ENCODE results near the gene GRAMD4.

Gene GRAMD4

DNA sequence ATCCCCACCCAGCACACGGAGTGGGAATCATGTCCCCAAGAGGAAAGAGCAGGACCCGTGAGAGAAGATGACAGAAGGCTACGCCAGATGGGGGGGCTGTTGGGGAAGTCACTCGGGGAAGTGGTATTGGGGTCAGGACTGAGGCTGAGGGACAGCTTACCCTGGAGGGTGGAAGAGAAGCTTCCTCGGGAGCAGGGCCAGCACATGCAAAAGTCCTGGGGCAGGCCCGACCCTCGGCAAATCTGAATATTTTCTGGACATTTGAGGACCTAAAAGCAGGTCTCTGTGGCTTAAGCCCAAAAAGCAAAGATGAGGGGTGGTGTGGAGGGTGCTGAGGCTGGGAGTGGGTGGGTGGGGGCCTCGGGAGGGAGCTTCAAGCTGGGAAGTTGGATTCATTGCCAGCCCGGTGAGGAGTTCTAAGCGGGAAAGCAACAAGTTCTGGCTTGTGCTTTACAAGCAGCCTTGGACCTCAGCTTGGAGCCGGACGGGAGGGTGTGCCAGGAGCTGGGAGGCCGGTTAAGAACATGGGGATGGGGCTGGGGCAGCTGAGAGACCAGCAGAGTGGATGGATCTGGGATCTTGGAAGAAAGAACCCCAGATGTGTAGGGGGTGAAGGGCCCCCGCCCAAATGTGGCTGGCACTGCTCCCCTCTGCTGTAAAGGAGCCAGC is 34.9 kb downstream of the GRAMD4 start:
- Mint-ChIP-seq H3K4me3 (no peak overlapping the region), H3K27ac (no peak overlapping the region), H3K4me1 (ENCODE audit: low read depth) (peaks cover 23% of the 10 kb centered on the region), H3K36me3 (ENCODE audit: low read depth) (peaks cover 6% of the 10 kb centered on the region), H3K9me3 (no peaks in the 10 kb centered on the region), H3K27me3 (ENCODE audit: low read depth) (no peaks in the 10 kb centered on the region)

DNA sequence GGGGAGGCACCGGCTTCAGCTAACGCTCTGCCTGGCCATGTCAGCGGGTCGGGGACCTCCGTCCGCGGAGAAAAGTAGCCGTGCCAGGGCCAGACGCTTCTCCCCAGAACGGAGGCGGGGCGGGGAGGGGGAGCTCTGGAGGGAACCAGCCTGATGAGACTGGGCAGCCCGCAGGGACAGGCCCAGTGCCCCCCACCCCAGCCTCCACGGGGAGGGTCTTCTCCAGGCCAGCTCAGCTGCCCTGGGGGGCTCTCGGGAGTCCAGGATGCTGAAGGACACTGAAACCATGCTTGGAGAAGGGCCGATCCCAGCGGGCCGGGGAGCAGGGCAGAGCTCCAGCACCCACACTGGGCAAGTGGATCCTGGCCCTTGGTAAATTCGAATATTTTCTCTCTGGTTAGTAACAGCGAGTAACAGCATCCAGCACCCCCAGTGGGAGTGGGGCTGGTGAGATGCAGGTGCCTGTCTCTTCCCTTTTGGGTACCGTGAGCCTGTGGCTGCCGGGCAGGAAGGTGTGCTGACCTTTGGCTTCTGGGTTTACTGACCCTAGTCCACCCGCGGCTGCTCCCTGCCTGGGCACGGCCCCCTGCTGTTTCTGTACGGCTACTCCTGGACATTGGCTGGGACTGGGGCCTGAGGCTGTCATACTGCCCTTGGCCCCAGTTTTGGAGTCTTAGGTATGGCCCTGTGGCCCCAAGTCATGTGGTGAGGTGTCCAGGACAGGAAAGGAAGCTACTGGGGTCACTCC is 35.8 kb downstream of the GRAMD4 start:
- no peaks in the 10 kb centered on the region for H3K27me3 Mint-ChIP-seq (ENCODE audit: low read depth)
- H3K27ac Mint-ChIP-seq: no peak overlapping the region
- peaks cover 30% of the 10 kb centered on the region for H3K4me1 Mint-ChIP-seq (ENCODE audit: low read depth)
- no peak overlapping the region for H3K4me3 Mint-ChIP-seq
- peaks cover 7% of the 10 kb centered on the region for H3K36me3 Mint-ChIP-seq (ENCODE audit: low read depth)
- H3K9me3 Mint-ChIP-seq: no peaks in the 10 kb centered on the region

DNA sequence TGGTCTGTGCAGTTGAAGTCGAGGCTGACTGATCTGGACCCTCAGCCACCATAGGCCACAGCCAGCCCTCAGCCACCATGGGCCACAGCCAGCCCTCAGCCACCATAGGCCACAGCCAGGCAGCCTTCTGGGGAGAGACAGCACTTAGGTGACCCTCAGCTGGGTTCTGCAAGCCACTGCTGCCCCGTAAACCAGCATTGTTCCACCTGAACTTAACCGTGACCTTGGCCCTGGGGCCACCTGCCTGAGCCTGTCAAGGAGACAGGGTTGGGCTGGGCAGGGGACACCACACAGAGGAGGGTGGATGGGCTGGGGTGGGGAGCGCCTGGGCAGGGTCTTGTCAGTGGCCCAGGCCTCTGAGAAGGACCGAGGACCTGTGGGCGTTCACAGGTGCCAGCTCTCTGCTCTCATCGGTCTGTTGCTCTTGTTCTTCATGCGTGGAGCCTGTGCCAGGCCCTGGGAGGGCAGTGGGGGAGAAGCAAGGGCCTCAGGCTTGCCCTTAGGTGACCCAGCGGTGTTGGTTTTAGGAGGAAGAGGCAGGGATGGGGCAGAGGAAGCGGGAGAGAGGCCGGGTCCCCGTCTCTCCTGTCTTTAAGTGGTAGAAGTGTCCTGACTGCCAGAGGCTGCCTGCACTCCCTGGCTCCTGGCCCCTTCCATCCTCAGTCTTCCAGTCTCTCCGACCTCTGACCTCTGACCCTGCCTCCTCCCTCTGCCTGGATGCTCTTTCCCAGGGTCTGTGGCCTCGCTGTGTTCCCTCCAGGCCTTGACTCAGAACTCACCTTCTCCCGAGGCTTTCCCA is 36.9 kb downstream of the GRAMD4 start:
- H3K27me3 Mint-ChIP-seq (ENCODE audit: low read depth): no peaks in the 10 kb centered on the region
- H3K4me3 Mint-ChIP-seq: no peak overlapping the region
- H3K27ac Mint-ChIP-seq: peak overlapping the region; percentile 57
- H3K36me3 Mint-ChIP-seq (ENCODE audit: low read depth): peaks cover 7% of the 10 kb centered on the region
- H3K4me1 Mint-ChIP-seq (ENCODE audit: low read depth): peaks cover 26% of the 10 kb centered on the region
- H3K9me3 Mint-ChIP-seq: no peaks in the 10 kb centered on the region

DNA sequence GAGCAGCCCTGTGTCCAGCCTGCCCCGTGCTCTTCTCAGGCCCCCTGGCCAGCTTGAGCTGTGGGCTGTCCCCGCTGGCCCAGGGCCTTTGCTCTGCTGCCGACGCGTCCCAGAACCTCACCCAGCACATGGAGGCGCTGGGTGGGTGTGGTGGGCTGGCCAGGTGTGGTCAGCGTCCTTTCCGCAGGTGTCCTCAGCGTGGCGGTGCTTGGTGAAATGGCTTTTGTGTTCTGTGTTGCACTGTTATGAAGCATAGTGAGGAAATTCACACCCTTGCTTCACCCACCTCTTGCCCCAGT is 37.4 kb downstream of the GRAMD4 start:
- no peaks in the 10 kb centered on the region for H3K27me3 Mint-ChIP-seq (ENCODE audit: low read depth)
- H3K27ac Mint-ChIP-seq: no peak overlapping the region
- H3K9me3 Mint-ChIP-seq: no peaks in the 10 kb centered on the region
- H3K4me1 Mint-ChIP-seq (ENCODE audit: low read depth): peaks cover 24% of the 10 kb centered on the region
- H3K36me3 Mint-ChIP-seq (ENCODE audit: low read depth): peaks cover 7% of the 10 kb centered on the region
- no peak overlapping the region for H3K4me3 Mint-ChIP-seq

DNA sequence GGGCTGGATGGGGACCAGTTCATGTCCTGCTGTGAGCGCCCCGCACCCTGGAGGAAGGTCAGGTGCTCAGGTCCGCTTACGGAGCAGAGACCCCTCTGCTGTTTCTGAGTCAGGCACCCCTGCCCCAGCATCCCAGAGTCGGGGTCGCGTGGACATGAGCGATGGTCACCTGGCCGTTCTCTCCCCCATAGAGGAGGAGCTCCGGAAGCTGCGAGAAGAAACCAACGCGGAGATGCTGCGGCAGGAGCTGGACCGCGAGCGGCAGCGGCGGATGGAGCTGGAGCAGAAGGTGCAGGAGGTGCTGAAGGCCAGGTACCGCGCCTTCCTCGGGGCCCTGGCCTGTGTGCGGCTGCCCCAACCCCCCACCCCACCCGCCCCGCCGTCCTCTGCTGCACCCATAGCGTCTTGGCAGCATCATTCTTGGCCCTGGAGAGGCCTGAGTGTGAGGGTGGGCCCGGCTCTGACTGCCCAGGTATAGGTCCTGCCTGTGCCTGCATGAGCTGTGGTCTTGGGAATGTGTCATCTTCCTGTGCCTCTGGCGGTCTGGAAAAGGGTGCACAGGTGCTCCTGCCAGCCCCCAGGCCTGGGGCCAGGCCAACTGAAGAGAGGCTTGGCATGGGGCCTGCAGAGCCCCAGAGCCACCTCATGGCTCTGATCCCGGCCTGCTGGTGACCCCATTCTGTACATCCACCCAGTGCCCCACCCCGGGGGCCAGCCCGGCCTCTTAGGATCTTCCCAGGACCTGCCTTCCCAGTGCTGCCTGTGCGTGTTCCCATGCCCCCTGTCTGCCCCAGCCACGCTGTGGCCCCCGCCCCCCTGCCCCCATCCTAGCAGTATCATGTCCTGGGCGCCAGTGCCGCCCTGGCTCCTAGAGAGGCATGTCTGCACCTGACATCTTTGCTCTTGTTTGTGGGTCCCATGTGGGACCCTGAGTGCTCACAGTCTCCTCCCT is 38.1 kb downstream of the GRAMD4 start:
- Mint-ChIP-seq H3K36me3 (ENCODE audit: low read depth) (peaks cover 7% of the 10 kb centered on the region), H3K4me3 (no peak overlapping the region), H3K27me3 (ENCODE audit: low read depth) (no peaks in the 10 kb centered on the region), H3K4me1 (ENCODE audit: low read depth) (peaks cover 22% of the 10 kb centered on the region), H3K9me3 (no peaks in the 10 kb centered on the region), H3K27ac (no peak overlapping the region)

DNA sequence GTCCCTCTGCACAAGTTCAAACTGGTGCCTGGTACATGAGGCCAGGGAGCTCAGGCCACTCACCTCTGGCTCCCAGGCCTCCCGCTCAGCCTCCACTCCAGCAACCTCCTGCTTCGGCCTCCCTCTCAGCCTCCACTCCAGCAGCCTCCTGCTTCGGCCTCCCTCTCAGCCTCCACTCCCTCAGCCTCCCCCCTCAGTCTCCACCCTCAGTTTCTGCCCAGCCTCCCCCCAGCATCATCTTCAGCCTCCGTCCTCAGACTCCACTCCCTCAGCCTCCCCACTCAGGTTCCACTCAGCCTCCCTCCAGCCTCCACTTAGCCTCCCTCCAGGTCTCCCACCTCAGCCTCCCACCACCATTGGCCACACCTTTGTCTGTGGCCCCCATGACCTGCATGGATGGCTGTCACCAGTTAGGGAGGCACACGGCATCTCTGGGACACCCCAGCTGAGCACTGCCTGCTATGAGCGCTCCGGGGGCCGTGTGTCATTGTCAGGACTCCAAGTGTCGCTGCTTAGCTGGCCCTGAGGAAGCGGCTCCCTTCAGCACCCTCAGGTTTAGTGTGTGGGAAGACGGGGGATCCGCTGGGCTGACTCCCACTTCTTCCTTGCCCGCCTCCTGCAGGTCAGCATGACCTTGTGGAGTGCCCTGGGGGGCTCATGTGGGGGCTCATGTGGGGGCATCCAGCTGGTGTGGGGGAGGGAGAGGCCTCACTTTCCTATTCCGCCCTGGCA is 39.0 kb downstream of the GRAMD4 start:
- peaks cover 7% of the 10 kb centered on the region for H3K36me3 Mint-ChIP-seq (ENCODE audit: low read depth)
- H3K4me3 Mint-ChIP-seq: no peak overlapping the region
- H3K27me3 Mint-ChIP-seq (ENCODE audit: low read depth): no peaks in the 10 kb centered on the region
- H3K4me1 Mint-ChIP-seq (ENCODE audit: low read depth): peaks cover 16% of the 10 kb centered on the region
- no peaks in the 10 kb centered on the region for H3K9me3 Mint-ChIP-seq
- H3K27ac Mint-ChIP-seq: no peak overlapping the region

DNA sequence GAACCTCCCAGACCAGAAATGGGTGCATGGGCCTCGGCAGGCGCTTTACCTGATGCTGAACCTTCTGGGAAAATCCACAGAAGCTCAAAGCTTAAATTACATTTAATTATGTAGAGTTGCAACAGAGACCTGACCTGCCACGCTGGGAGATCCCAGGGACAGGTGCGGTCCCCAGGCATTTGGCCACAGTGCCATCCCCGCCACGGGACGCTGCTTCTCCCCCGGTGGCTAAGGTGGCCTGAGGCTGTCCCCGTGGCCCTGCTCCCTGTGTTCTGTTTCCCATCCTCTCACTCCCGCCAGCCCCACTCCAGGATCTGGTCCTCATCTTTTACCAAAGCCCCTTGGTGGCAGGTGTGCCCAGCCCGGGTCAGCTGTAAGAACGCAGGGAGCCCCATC is 39.6 kb downstream of the GRAMD4 start:
- no peaks in the 10 kb centered on the region for H3K27me3 Mint-ChIP-seq (ENCODE audit: low read depth)
- H3K4me3 Mint-ChIP-seq: no peak overlapping the region
- H3K36me3 Mint-ChIP-seq (ENCODE audit: low read depth): peaks cover 7% of the 10 kb centered on the region
- no peaks in the 10 kb centered on the region for H3K9me3 Mint-ChIP-seq
- H3K27ac Mint-ChIP-seq: peak overlapping the region; percentile 60
- peaks cover 13% of the 10 kb centered on the region for H3K4me1 Mint-ChIP-seq (ENCODE audit: low read depth)

DNA sequence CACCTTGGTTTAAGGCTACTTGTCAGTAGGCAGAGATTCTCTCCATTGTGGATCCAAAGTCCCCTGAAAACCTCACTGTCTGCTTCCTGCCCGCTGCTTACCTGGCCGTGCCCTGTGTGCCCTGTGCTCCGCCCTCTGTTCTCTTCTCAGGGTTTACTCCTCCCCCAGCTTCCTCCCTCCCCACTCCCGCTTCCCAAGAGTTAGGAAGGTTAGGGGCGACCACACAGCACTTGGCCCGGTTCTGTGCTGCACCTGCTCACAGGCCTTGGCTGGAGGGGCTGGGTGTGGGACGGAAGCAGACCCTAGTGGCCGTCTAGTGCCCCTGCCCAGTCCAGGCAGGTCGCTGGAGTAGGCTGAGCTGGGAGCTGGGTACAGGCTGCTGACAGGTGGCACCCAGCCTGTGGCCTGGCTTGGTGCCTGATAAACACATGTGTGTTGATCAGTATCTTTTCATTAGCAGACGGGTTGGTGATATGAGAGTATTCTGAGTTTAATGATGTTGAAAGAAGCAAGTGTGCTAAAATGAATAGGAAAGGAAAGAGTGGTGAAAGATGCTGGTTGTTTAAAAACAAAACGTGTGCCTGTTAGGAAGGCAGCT is 40.5 kb downstream of the GRAMD4 start:
- H3K27me3 Mint-ChIP-seq (ENCODE audit: low read depth): no peaks in the 10 kb centered on the region
- peaks cover 7% of the 10 kb centered on the region for H3K36me3 Mint-ChIP-seq (ENCODE audit: low read depth)
- peak overlapping the region; percentile 67 for H3K27ac Mint-ChIP-seq
- no peaks in the 10 kb centered on the region for H3K9me3 Mint-ChIP-seq
- H3K4me3 Mint-ChIP-seq: no peak overlapping the region
- H3K4me1 Mint-ChIP-seq (ENCODE audit: low read depth): peaks cover 11% of the 10 kb centered on the region

DNA sequence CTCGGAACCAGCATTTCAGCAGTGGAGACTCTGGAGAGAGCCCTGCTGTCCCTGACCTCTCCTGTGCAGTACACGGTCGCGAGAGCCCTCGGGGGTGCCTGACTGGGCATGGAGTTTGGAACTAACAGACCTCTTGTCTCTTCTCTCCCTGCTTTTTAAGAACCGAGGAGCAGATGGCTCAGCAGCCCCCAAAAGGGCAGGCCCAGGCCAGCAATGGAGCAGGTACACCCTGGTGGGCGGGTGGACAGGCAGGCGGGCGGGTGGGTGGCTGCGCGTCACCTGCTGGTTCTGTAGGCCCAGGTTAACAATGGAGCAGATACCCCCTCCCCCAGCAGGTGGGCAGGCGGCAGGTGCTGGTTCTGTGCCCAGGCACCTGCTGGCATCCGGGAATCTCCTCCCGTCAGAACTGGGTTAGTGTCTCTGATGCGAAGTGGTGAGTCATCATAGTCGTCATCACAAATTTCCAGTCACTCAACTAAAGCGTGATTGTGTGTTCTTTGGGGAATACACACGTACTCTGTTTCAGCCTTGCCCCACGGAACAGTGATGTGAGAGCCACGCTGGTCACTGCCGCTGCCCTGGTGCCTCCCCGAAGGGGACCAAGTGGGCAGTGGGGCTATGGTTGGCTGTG is 41.1 kb downstream of the GRAMD4 start:
- H3K36me3 Mint-ChIP-seq (ENCODE audit: low read depth): peaks cover 7% of the 10 kb centered on the region
- no peaks in the 10 kb centered on the region for H3K27me3 Mint-ChIP-seq (ENCODE audit: low read depth)
- peak overlapping the region; percentile 79 for H3K27ac Mint-ChIP-seq
- peaks cover 11% of the 10 kb centered on the region for H3K4me1 Mint-ChIP-seq (ENCODE audit: low read depth)
- H3K4me3 Mint-ChIP-seq: no peak overlapping the region
- H3K9me3 Mint-ChIP-seq: no peaks in the 10 kb centered on the region

DNA sequence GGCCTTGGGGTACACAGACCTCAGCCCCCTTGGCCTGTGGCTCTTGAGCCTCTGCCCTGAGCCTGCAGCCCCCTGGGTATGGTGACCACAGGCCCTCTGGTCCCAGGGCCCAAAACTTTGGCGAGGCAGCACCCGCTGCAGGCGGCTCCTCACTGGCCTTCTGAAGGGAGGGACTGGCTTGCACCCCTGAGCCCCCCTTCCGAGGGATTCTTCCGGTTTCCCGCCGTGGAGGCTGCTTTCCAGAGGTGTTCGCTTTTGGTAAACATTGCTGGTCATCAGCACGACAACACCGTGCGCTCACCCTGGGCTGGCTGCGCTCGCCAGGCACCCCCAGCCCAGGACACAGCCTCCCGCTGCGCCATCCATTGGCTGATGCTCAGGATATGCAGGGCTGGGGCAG is 42.0 kb downstream of the GRAMD4 start:
- Mint-ChIP-seq H3K36me3 (ENCODE audit: low read depth) (peaks cover 7% of the 10 kb centered on the region), H3K4me1 (ENCODE audit: low read depth) (peaks cover 11% of the 10 kb centered on the region), H3K27ac (no peak overlapping the region), H3K9me3 (no peaks in the 10 kb centered on the region), H3K4me3 (no peak overlapping the region), H3K27me3 (ENCODE audit: low read depth) (no peaks in the 10 kb centered on the region)

DNA sequence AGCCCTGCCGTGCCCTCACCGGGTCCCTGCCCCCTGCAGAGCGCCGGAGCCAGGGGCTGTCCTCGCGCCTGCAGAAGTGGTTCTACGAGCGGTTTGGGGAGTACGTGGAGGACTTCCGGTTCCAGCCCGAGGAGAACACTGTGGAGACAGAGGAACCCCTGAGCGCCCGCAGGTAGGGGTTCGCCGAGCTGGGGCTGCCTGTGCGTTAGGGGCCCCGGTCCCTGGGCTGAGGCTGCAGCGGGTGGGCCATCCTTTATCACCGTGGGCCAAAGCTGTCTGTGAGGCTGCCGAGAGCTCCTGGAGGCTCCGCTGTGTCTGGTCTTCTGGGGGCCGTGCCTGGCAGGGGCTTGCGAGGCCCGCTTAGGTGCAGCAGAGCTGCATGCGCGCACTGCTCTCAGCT is 42.8 kb downstream of the GRAMD4 start:
- no peaks in the 10 kb centered on the region for H3K27me3 Mint-ChIP-seq (ENCODE audit: low read depth)
- no peaks in the 10 kb centered on the region for H3K9me3 Mint-ChIP-seq
- H3K36me3 Mint-ChIP-seq (ENCODE audit: low read depth): peaks cover 7% of the 10 kb centered on the region
- peaks cover 11% of the 10 kb centered on the region for H3K4me1 Mint-ChIP-seq (ENCODE audit: low read depth)
- no peak overlapping the region for H3K4me3 Mint-ChIP-seq
- no peak overlapping the region for H3K27ac Mint-ChIP-seq

DNA sequence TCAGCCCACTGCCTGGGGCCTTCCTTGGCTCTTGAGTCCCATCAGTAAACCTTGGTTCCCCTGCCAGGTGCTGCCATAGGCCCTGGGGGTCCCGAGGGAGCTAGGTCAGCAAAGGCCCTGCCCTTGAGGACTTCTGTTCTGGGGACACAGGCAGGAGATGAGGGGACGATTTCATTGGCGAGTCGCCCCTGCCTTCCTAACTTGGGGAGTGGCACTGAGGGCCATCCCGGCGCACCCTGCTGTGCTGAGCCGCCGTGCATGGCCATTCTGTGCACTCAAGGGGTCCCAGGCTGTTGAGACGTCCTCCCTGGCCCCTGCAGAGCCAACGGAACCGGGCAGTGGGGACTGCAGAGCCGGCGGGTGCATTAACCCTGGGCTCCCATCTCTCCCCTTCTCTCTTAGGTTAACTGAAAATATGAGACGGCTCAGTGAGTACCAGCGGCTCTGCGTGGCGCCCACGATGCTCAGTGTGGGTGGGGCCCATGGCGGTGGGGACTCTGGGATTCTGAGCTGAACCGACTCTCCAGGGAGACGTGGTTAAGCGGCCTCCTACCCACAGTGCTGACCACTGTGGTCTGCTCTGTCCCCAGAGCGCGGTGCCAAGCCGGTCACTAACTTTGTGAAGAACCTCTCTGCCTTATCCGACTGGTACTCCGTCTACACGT is 43.4 kb downstream of the GRAMD4 start:
- H3K9me3 Mint-ChIP-seq: no peaks in the 10 kb centered on the region

More for the DNA sequence above, 43.4 kb downstream of the GRAMD4 start:
- no peak overlapping the region for H3K4me3 Mint-ChIP-seq
- no peak overlapping the region for H3K27ac Mint-ChIP-seq
- H3K27me3 Mint-ChIP-seq (ENCODE audit: low read depth): no peaks in the 10 kb centered on the region
- peaks cover 7% of the 10 kb centered on the region for H3K36me3 Mint-ChIP-seq (ENCODE audit: low read depth)
- H3K4me1 Mint-ChIP-seq (ENCODE audit: low read depth): peaks cover 11% of the 10 kb centered on the region
